ENCODE data around the gene SLC30A7.
"Not testable (repeated sequence)": the region's sequence is repeated elsewhere in the genome, so short reads cannot be mapped to it uniquely, and the experiment has no call there.

Gene SLC30A7

DNA sequence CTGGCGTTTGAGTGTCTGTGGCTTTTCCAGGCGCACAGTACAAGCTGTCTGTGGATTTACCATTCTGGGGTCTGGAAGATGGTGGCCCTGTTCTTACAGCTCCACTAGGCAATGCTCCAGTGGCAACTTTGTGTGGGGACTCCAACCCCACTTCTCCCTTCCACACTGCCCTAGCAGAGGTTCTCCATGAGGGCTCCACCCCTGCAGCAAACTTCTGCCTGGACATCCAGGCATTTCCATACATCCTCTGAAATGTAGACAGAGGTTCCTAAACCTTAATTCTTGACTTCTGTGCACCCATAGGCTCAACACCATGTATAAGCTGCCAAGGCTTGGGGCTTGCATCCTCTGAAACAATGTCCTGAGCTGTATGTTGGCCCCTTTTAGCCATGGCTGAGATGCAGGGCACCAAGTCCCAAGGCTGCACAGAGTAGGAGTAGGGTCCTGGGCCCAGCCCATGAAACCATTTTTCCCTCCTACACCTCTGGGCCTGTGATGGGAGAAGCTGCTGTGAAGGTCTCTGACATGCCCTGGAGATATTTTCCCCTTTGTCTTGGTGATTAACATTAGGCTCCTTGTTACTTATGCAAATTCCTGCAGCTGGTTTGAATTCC, 5.9 kb upstream of the SLC30A7 start:
- not testable (repeated sequence) for H3K27ac ChIP-seq (ENCODE audit: low read depth, low read length, severe bottlenecking); H3K4me3 ChIP-seq (ENCODE audit: extremely low read depth, insufficient read depth, low read length, poor library complexity, severe bottlenecking); H3K4me1 ChIP-seq (ENCODE audit: control insufficient read depth, insufficient read depth, low read length, poor library complexity, severe bottlenecking)
- 83 to 89% methylated on average over 2 of the region's 2 CpGs for WGBS, 2 experiments (ENCODE audit: insufficient coverage in 2 of 2)
- Histone ChIP-seq H3K36me3 (ENCODE audit: control insufficient read depth, insufficient read depth, low read length) (peaks cover 53% of the 10 kb centered on the region), H3K9me3 (ENCODE audit: control insufficient read depth, low read length) (peaks cover 22% of the 10 kb centered on the region)

DNA sequence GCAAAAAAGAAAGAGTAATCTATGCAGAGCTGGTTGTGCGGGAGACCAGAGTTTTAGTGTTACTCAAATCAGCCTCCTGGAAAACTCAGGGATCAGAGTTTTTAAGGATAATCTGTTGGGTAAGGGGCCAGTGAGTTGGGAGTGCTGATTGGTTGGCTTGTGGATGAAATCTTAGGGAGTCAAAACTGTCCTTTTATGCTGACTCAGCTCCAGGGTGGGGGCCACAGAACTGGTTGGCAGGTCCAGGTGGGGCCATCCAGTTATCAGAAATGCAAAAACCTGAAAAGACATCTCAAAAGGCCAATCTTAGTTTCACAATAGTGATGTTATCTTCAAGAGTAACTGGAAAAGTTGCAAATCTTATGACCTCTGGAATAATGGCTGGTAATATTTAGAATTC, 4.5 kb upstream of the SLC30A7 start:
- H3K36me3 ChIP-seq (ENCODE audit: control insufficient read depth, insufficient read depth, low read length) = peaks cover 53% of the 10 kb centered on the region

DNA sequence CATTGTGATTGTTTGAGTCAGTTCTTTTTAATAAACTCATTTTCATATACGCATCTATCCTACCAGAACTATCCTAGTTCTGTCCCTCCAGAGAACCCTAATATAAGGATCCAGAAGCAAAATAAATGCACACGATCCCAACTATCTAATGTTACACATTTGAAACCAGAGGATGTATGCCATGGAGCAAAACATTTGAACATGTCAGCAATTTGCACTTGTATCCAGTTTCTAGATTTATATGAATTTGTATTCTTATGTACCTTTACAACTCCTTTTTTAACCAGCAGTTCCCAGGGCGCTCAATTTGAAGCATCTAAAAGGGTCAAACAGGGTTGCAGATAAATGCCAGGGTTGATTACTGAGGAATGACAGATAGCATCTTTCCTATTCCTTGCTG, 3.3 kb upstream of the SLC30A7 start:
- peaks cover 44% of the 10 kb centered on the region for H3K36me3 ChIP-seq (ENCODE audit: control insufficient read depth, insufficient read depth, low read length)
- H3K4me1 ChIP-seq (ENCODE audit: control insufficient read depth, insufficient read depth, low read length, poor library complexity, severe bottlenecking) = no peaks in the 10 kb centered on the region
- no peak overlapping the region for H3K27ac ChIP-seq (ENCODE audit: low read depth, low read length, severe bottlenecking)
- H3K9me3 ChIP-seq (ENCODE audit: control insufficient read depth, low read length) = peaks cover 22% of the 10 kb centered on the region
- 100% methylated on average over 1 of the region's 3 CpGs for WGBS, 2 experiments (ENCODE audit: insufficient coverage in 2 of 2)
- H3K4me3 ChIP-seq (ENCODE audit: extremely low read depth, insufficient read depth, low read length, poor library complexity, severe bottlenecking) = no peak overlapping the region

More for the DNA sequence above, 4.5 kb upstream of the SLC30A7 start:
- Histone ChIP-seq H3K4me3 (ENCODE audit: extremely low read depth, insufficient read depth, low read length, poor library complexity, severe bottlenecking) (no peak overlapping the region), H3K27ac (ENCODE audit: low read depth, low read length, severe bottlenecking) (no peak overlapping the region), H3K4me1 (ENCODE audit: control insufficient read depth, insufficient read depth, low read length, poor library complexity, severe bottlenecking) (no peaks in the 10 kb centered on the region), H3K9me3 (ENCODE audit: control insufficient read depth, low read length) (peaks cover 22% of the 10 kb centered on the region)
- 94 to 100% methylated on average over 1 of the region's 1 CpG for WGBS, 2 experiments (ENCODE audit: insufficient coverage in 2 of 2)

DNA sequence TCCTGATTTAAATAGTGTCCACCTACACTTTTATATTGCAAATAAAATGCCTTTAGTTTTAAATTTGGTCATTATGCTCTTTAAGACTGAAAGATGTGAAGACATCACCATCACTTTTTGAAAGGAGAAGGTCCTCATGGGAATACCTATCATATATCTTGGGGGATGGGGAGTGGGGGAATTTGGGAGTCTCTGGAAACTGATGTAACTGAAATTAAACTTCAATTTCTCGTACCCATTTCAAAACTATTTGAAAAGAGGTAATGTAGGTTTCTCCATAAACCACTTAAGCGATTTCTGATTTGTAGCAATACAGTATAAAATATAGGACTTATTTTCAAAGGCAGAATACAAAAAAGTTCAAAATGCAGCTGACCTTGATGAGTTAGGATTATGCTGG, 2.2 kb upstream of the SLC30A7 start:
- Histone ChIP-seq H3K4me1 (ENCODE audit: control insufficient read depth, insufficient read depth, low read length, poor library complexity, severe bottlenecking) (no peaks in the 10 kb centered on the region), H3K4me3 (ENCODE audit: extremely low read depth, insufficient read depth, low read length, poor library complexity, severe bottlenecking) (peak overlapping the region; percentile 94), H3K36me3 (ENCODE audit: control insufficient read depth, insufficient read depth, low read length) (peaks cover 39% of the 10 kb centered on the region), H3K27ac (ENCODE audit: low read depth, low read length, severe bottlenecking) (no peak overlapping the region), H3K9me3 (ENCODE audit: control insufficient read depth, low read length) (peaks cover 16% of the 10 kb centered on the region)
- no CpG with 5 or more reads among the region's 2 CpGs for WGBS, 2 experiments (ENCODE audit: insufficient coverage in 2 of 2)

DNA sequence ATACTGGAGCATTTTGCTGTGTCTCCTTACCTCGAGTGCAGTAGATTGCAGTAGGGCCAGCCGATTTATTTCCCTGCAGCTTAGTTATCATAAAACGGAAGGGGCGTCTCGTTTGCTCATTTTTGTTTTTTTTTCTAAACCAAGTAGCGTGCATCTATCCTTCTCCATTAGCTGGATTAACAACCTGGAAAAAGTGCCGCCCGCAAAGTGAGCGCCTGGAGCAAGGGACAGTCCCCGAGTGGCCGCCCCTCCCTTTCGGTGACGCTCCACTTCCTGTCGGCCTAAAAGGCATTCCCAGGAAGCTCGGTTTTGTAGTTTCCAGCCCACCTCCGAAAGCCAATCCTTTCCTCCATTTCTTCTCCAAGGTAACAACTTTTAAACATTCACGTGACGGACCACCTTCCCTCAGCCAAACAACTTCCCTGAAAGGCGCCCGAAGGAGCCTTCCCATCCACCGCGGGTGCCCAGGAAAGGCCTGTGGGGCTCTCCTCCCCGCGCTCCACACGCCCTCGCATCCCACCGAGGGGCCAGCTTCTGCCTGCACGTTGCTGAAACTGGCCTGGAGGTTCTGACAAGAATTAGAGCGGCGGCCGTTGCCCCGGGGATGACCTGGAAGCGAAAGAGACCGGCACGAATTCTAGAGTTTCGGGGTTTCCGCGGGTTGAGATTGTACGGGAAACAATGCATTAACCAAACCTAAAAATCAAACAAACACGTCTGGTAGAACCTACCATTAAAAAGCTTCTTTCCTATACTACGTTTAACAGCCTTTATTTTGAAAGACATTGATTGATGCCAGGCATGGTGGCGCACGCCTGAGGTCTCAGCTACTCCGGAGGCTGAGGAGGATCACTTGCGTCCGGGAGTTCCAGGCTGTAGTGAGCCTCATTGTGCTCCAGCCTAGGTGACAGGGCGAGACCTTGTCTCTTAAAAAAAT, 1.0 kb upstream of the SLC30A7 start, which contains the start of gene EXTL2:
EXTL2 (minus strand) TSS at position 240 of the 937 bp plus-strand sequence. CDS start 6,085 bp downstream, outside the sequence.
- peaks cover 8% of the 10 kb centered on the region for H3K9me3 ChIP-seq (ENCODE audit: control insufficient read depth, low read length)
- WGBS, 2 experiments (ENCODE audit: insufficient coverage in 2 of 2) = 0 to 1% methylated on average over 38 to 44 of the region's 47 CpGs
- peaks cover 33% of the 10 kb centered on the region for H3K36me3 ChIP-seq (ENCODE audit: control insufficient read depth, insufficient read depth, low read length)
- no peaks in the 10 kb centered on the region for H3K4me1 ChIP-seq (ENCODE audit: control insufficient read depth, insufficient read depth, low read length, poor library complexity, severe bottlenecking)
- peak within 1 kb of the TSS; percentile 97 for H3K27ac ChIP-seq (ENCODE audit: low read depth, low read length, severe bottlenecking)
- H3K4me3 ChIP-seq (ENCODE audit: extremely low read depth, insufficient read depth, low read length, poor library complexity, severe bottlenecking) = peak within 1 kb of the TSS; percentile 94

DNA sequence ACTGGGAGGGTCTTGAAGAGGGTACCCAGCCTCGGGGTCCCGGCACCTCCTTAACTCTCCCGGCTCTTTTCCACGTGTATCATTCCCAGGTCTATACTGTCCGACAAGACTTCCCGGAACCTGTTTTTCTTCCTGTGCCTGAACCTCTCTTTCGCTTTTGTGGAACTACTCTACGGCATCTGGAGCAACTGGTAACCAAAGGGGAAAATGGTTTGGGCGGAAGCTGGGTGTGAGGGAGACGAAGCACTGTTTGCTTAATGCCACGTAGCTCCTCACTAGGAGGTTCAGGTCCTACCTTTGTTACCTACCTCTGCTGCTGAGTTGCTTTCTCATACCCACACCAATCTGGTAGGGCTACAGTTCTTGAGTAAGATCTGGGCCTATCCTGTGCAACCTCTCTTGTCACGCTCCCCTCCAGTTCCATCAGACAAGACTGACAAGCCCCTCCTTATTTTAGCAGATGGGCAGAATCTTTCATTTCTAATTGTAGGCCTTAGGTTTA, 642 bp downstream of the SLC30A7 start:
- Histone ChIP-seq H3K36me3 (ENCODE audit: control insufficient read depth, insufficient read depth, low read length) (peaks cover 24% of the 10 kb centered on the region), H3K27ac (ENCODE audit: low read depth, low read length, severe bottlenecking) (peak overlapping the region; percentile 84)
- whole genome bisulfite sequencing, 2 experiments (ENCODE audit: insufficient coverage in 2 of 2) = 0 to 2% methylated on average over 7 to 10 of the region's 12 CpGs

DNA sequence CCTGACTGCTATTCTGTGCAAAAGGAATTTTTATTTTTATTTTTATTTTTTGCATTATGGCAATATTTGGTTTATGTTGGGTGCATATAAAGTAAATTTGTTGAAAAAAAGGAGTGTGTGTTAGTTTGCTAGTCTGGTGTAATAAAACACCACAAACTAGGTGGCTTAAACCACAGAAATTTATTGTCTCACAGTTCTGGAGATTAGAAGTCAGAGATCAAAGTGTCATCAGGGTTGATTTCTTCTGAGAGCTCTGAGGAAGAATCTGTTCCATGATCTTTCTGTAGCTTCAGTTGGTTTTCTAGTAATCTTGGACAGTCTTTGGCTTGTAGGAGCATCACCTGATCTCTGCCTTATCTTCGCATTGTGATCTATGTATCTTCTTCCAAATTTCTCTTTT, 6.5 kb downstream of the SLC30A7 start:
- H3K36me3 ChIP-seq (ENCODE audit: control insufficient read depth, insufficient read depth, low read length) = peaks cover 43% of the 10 kb centered on the region

More for the DNA sequence above, 642 bp downstream of the SLC30A7 start:
- Histone ChIP-seq H3K4me1 (ENCODE audit: control insufficient read depth, insufficient read depth, low read length, poor library complexity, severe bottlenecking) (no peaks in the 10 kb centered on the region), H3K4me3 (ENCODE audit: extremely low read depth, insufficient read depth, low read length, poor library complexity, severe bottlenecking) (peak overlapping the region; percentile 94), H3K9me3 (ENCODE audit: control insufficient read depth, low read length) (no peaks in the 10 kb centered on the region)

DNA sequence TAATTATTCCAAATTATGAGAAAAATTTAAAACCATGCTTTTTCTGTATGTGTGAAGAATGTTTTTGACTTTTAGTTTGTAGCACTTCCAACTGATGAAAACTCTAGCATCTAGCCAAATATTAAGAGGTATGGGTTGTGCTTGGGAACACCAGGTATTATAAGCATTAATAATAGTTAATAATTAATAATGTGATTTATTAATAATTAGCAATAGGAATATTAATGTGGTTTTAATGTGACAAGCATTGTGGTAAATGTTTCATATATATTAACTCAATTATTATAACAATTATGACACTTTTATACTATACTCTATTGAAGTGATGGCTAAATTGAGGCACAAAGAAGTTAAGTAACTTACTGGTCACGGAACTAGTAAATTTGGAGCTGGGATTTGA, 7.9 kb downstream of the SLC30A7 start:
- no peak overlapping the region for H3K27ac ChIP-seq (ENCODE audit: low read depth, low read length, severe bottlenecking)
- H3K9me3 ChIP-seq (ENCODE audit: control insufficient read depth, low read length) = no peaks in the 10 kb centered on the region
- peaks cover 50% of the 10 kb centered on the region for H3K36me3 ChIP-seq (ENCODE audit: control insufficient read depth, insufficient read depth, low read length)
- no peaks in the 10 kb centered on the region for H3K4me1 ChIP-seq (ENCODE audit: control insufficient read depth, insufficient read depth, low read length, poor library complexity, severe bottlenecking)
- H3K4me3 ChIP-seq (ENCODE audit: extremely low read depth, insufficient read depth, low read length, poor library complexity, severe bottlenecking) = no peak overlapping the region
- WGBS, 2 experiments (ENCODE audit: insufficient coverage in 2 of 2) = 100% methylated on average over 1 of the region's 1 CpG

More for the DNA sequence above, 6.5 kb downstream of the SLC30A7 start:
- H3K4me1 ChIP-seq (ENCODE audit: control insufficient read depth, insufficient read depth, low read length, poor library complexity, severe bottlenecking) = no peaks in the 10 kb centered on the region
- no peak overlapping the region for H3K27ac ChIP-seq (ENCODE audit: low read depth, low read length, severe bottlenecking)
- 100% methylated on average over 1 of the region's 1 CpG; no CpG with 5 or more reads in 1 of the 2 experiments for WGBS, 2 experiments (ENCODE audit: insufficient coverage in 2 of 2)
- no peak overlapping the region for H3K4me3 ChIP-seq (ENCODE audit: extremely low read depth, insufficient read depth, low read length, poor library complexity, severe bottlenecking)
- no peaks in the 10 kb centered on the region for H3K9me3 ChIP-seq (ENCODE audit: control insufficient read depth, low read length)

DNA sequence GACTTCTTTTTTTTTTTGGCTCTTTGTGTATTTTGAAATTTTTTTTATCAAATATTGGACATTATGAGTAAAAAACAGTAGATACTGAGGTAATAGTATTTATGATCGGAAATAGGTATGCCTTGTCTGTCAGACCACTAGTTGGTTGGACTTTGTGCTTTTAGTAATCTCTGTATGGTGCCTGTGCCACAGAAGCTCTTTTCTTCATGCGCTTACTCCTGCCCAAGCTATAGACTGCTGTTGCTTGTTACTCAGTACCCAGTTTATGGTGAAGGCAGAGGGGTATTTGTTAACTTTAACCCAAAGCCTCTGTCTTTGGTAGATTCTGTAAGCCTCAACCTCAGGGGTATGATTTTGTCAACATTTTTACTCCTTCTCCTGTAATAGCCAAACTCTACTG, 8.6 kb downstream of the SLC30A7 start:
- Histone ChIP-seq H3K4me1 (ENCODE audit: control insufficient read depth, insufficient read depth, low read length, poor library complexity, severe bottlenecking) (no peaks in the 10 kb centered on the region), H3K36me3 (ENCODE audit: control insufficient read depth, insufficient read depth, low read length) (peaks cover 51% of the 10 kb centered on the region), H3K9me3 (ENCODE audit: control insufficient read depth, low read length) (no peaks in the 10 kb centered on the region), H3K27ac (ENCODE audit: low read depth, low read length, severe bottlenecking) (no peak overlapping the region), H3K4me3 (ENCODE audit: extremely low read depth, insufficient read depth, low read length, poor library complexity, severe bottlenecking) (no peak overlapping the region)
- 90 to 100% methylated on average over 2 of the region's 2 CpGs for WGBS, 2 experiments (ENCODE audit: insufficient coverage in 2 of 2)

DNA sequence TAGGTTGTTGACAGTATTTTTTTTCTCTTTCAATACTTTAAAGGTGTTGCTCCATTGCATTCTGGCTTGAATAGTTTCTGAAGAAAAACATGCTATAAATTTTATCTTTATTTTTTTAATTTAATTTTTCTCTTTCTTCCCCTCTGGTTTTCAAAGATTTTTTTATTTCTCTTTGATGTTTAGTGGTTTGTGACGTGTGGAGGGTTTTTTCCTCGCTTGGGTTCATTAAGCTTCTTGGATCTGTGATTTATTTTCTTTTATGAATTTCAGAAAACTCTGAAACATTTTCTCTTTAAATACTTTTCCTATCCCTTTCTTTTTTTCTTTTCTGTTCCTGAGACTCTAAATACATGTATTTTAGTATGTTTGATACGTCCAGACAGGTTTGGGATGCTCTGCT, 9.3 kb downstream of the SLC30A7 start:
- H3K36me3 ChIP-seq (ENCODE audit: control insufficient read depth, insufficient read depth, low read length) = peaks cover 46% of the 10 kb centered on the region

More for the DNA sequence above, 9.3 kb downstream of the SLC30A7 start:
- H3K9me3 ChIP-seq (ENCODE audit: control insufficient read depth, low read length) = no peaks in the 10 kb centered on the region
- no CpG with 5 or more reads among the region's 3 CpGs for WGBS, 2 experiments (ENCODE audit: insufficient coverage in 2 of 2)
- H3K4me1 ChIP-seq (ENCODE audit: control insufficient read depth, insufficient read depth, low read length, poor library complexity, severe bottlenecking) = no peaks in the 10 kb centered on the region
- H3K27ac ChIP-seq (ENCODE audit: low read depth, low read length, severe bottlenecking) = no peak overlapping the region
- H3K4me3 ChIP-seq (ENCODE audit: extremely low read depth, insufficient read depth, low read length, poor library complexity, severe bottlenecking) = no peak overlapping the region

All from mesodermal cell (in vitro differentiated cells).